ENCODE results near the gene SSBP2.

GRCh38 chr5:81773161-81773560 lies 22.3 kb upstream of the SSBP2 start:
- TF ChIP-seq CTCF (conservative IDR thresholded peaks at IDR 0.05 in 1 of 2, IDR thresholded peaks at IDR 0.05 in 1 of 2; ENCODE audit: low read depth in 1 of 2, low read length in 2 of 2) (no peak), EZH2 (IDR thresholded peaks at IDR 0.05; ENCODE audit: low read length, missing control alignments) (no peak)
